B cell (primary cell): ENCODE data around the gene PLCE1. TPM values are rescaled to one million over a fixed set of nuclear protein-coding genes. Genes with fewer than 3 reads are reported as not detected.

Experiments used
- ATAC-seq: fragments of 200-7000 bp; cut with Tn5 transposase; one replicate; pipeline ENCODE4 v1.10.0; 2021; ENCODE audit warnings: low read depth, mild to moderate bottlenecking, moderate number of reproducible peaks, moderate library complexity
- CTCF ChIA-PET: fragments of 350-600 bp; sonication (Branson Sonifier 250); formaldehyde crosslinking; loops from one replicate; lab custom pipeline; 2021; ENCODE audit warnings: antibody characterized with exemption, inconsistent platforms; lab: Charles Lee
- POLR2A ChIA-PET: fragments of 350-600 bp; sonication (Branson Sonifier 250); formaldehyde crosslinking; loops from one replicate; lab custom pipeline; 2021; ENCODE audit warnings: antibody characterized with exemption; lab: Charles Lee
- DNase-seq: peaks from one replicate; pipeline ENCODE4 v3.0.0; 2013
- H2AFZ ChIP-seq: 2 replicates; pipeline ENCODE4 v1.6.1; 2012; ENCODE audit warnings: mild to moderate bottlenecking, low read depth, low read length; ENCODE audit not compliant: insufficient read depth, poor library complexity, severe bottlenecking
- H3K27ac ChIP-seq, 2 donors: 1 replicate in 1 of 2; 2 replicates in 1 of 2; pipeline ENCODE4 v1.5.1; 2012 to 2013; ENCODE audit warnings: low read length in 2 of 2, mild to moderate bottlenecking in 2 of 2, moderate library complexity in 1 of 2
- H3K27me3 ChIP-seq, 4 experiments: fragments of 200-600 bp in 1 of 4; sonication (generic) in 1 of 4; replicated peaks in 1 of 4; 1 replicate in 2 of 4; 2 replicates in 2 of 4; pipeline versions ENCODE4 v1.6.1 to v1.7.0; 2013 to 2016; ENCODE audit warnings: low read length in 3 of 4, mild to moderate bottlenecking in 2 of 4, mixed read lengths in 1 of 4, moderate library complexity in 1 of 4; ENCODE audit not compliant: insufficient read depth in 4 of 4, control insufficient read depth in 3 of 4; ENCODE audit errors: control extremely low read depth in 1 of 4
- H3K36me3 ChIP-seq, 2 experiments: replicated peaks in 1 of 2; 1 replicate in 1 of 2; 2 replicates in 1 of 2; pipeline versions ENCODE4 v1.6.1 to v1.7.1; 2013; ENCODE audit warnings: low read length in 1 of 2; ENCODE audit not compliant: insufficient read depth in 2 of 2, control insufficient read depth in 1 of 2; ENCODE audit errors: control extremely low read depth in 1 of 2, extremely low read depth in 1 of 2
- H3K4me1 ChIP-seq, 2 donors: fragments of 200-600 bp in 1 of 2; sonication (generic) in 1 of 2; 1 replicate in 1 of 2; 2 replicates in 1 of 2; pipeline versions ENCODE4 v1.5.1 to v1.6.1; 2013 to 2017; ENCODE audit warnings: low read length in 2 of 2; ENCODE audit not compliant: control insufficient read depth in 2 of 2, insufficient read depth in 2 of 2
- H3K4me2 ChIP-seq: replicated peaks from 2 replicates; pipeline ENCODE3; 2012; ENCODE audit warnings: mild to moderate bottlenecking, low read depth, low read length; ENCODE audit not compliant: poor library complexity, severe bottlenecking
- H3K4me3 ChIP-seq, 5 experiments: fragments of 200-600 bp in 1 of 5; sonication (generic) in 1 of 5; 1 replicate in 3 of 5; 2 replicates in 2 of 5; pipeline versions ENCODE4 v1.5.1 to v1.7.0; 2011 to 2016; ENCODE audit warnings: low read length in 4 of 5, mild to moderate bottlenecking in 4 of 5, low read depth in 2 of 5, control low read depth in 1 of 5, moderate library complexity in 1 of 5; ENCODE audit not compliant: insufficient read depth in 1 of 5; ENCODE audit errors: control extremely low read depth in 1 of 5, extremely low read depth in 1 of 5
- H3K79me2 ChIP-seq: fragments of 200-600 bp; sonication (generic); one replicate; pipeline ENCODE4 v1.6.0; 2016; ENCODE audit warnings: low read length; ENCODE audit not compliant: control insufficient read depth, insufficient read depth
- H3K9ac ChIP-seq: fragments of 200-600 bp; sonication (generic); 2 replicates; pipeline ENCODE4 v1.6.1; 2017; ENCODE audit warnings: mild to moderate bottlenecking, low read length, moderate library complexity
- H3K9me3 ChIP-seq, 3 donors: one replicate each; pipeline versions ENCODE4 v1.6.1 to v1.7.1; 2013; ENCODE audit warnings: low read length in 2 of 3; ENCODE audit not compliant: control insufficient read depth in 2 of 3, insufficient read depth in 1 of 3; ENCODE audit errors: control extremely low read depth in 1 of 3
- H4K20me1 ChIP-seq: 2 replicates; pipeline ENCODE4 v1.6.0; 2012; ENCODE audit warnings: mild to moderate bottlenecking, low read length; ENCODE audit not compliant: insufficient read depth, control insufficient read depth, poor library complexity, severe bottlenecking
- H3K27ac Mint-ChIP-seq: one replicate; pipeline ENCODE4 v1.8.0; 2021; ENCODE audit warnings: mixed read lengths
- H3K27me3 Mint-ChIP-seq: one replicate; pipeline ENCODE4 v1.8.0; 2021; ENCODE audit warnings: mixed read lengths
- H3K4me1 Mint-ChIP-seq: one replicate; pipeline ENCODE4 v1.8.0; 2021; ENCODE audit warnings: mixed read lengths
- H3K4me3 Mint-ChIP-seq: one replicate; pipeline ENCODE4 v1.8.0; 2021; ENCODE audit warnings: mixed read lengths
- H3K9me3 Mint-ChIP-seq: one replicate; pipeline ENCODE4 v1.8.0; 2022; ENCODE audit warnings: mixed read lengths; ENCODE audit not compliant: insufficient read depth
- CTCF ChIP-seq: fragments of 200-600 bp; IDR thresholded peaks from one replicate; pipeline ENCODE4 v1.8.0; 2022; ENCODE audit warnings: antibody characterized with exemption, mild to moderate bottlenecking
- EZH2 ChIP-seq: IDR thresholded peaks from 2 replicates; pipeline ENCODE4 v1.6.1; 2012; ENCODE audit warnings: borderline replicate concordance, low read depth, mild to moderate bottlenecking, moderate library complexity, low read length; ENCODE audit not compliant: insufficient read depth, poor library complexity, severe bottlenecking
- WGBS: methylation state at CpG from one replicate; pipeline ENCODE4 v1.1.5; 2013; ENCODE audit warnings: missing lambda C conversion rate; ENCODE audit not compliant: insufficient coverage; 5-methylcytosine and 5-hydroxymethylcytosine counted together
- intact Hi-C: fragments of 100-400 bp; cut with micrococcal nuclease; formaldehyde crosslinking; loops from one replicate; pipeline ENCODE4 v1.10.0; 2022
- polyA plus RNA-seq: library from polyadenylated mRNA; depleted of rRNA; stranded (reverse); fragments of >200 nt; gene quantifications from 2 replicates; pipeline ENCODE4 v1.2.3, GENCODE V29; 2012
- total RNA-seq, 2 donors: library from RNA; stranded (reverse); fragments of 120-200 nt in 1 of 2; gene quantifications; 1 replicate in 1 of 2; 2 replicates in 1 of 2; pipeline versions ENCODE4 v1.2.3 to v1.2.4, GENCODE V29; 2013 to 2022

PLCE1 gene
- total and polyA plus RNA-seq, 2 donors (not counting 1 experiment from before 2014, with no cell fraction given) = not detected

DNA sequence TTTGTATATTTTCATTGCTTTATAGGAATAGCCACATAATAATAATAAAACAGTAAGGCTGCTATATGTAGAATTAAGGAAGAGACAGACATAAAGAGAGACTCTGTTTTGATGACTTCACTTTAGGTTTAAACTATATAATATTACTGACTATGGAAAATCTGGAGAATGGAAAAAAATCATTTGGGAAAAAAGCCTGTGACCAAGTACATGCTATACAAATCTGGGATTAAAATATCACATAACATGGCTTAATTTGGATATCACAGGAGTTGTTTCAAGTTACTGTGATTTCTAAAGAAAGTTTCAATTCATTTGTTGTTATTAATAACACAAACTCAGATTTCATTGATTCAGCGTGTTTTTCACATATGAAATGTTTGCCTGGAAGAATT is 7.7 kb downstream of the PLCE1 start:
- H3K4me1 ChIP-seq = no peaks in the 10 kb centered on the region
- no peak overlapping the region for H3K9ac ChIP-seq
- no peaks in the 10 kb centered on the region for H4K20me1 ChIP-seq
- Mint-ChIP-seq H3K27ac (no peak overlapping the region), H3K4me1 (no peaks in the 10 kb centered on the region), H3K4me3 (no peak overlapping the region), H3K27me3 (peaks cover 34% of the 10 kb centered on the region), H3K9me3 (no peaks in the 10 kb centered on the region)
- H3K79me2 ChIP-seq = no peaks in the 10 kb centered on the region
- H3K4me3 ChIP-seq = no peak overlapping the region
- ATAC-seq = no peak
- H3K4me2 ChIP-seq = no peak overlapping the region
- no peaks in the 10 kb centered on the region for H3K36me3 ChIP-seq
- DNase-seq = no peak
- H3K9me3 ChIP-seq = no peaks in the 10 kb centered on the region
- POLR2A ChIA-PET = no interaction called here
- TF ChIP-seq CTCF (no peak), EZH2 (no peak)
- intact Hi-C loops = no loop called here
- H2AFZ ChIP-seq = no peak overlapping the region
- no peak overlapping the region for H3K27ac ChIP-seq
- CTCF ChIA-PET = no interaction called here
- no CpG with 5 or more reads among the region's 1 CpG for WGBS
- no peaks in the 10 kb centered on the region for H3K27me3 ChIP-seq

DNA sequence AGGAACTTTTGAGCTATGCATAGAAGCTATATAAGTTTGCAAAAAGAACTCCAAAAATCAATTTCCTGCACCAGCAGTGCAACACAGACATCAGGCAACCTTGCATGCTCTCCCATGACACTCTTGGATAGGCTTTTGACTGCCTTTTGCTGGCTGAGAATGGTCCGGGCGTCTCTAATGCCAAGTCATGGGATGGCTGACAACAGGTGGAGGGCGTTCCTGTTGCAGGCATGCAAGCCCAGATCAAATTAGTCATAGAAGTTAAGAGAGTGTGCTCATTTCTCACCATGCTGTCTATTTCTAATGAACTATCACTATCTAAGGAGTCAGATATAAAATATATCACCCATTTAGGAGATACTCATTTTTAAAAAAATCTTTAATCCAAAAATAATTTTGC is 8.4 kb downstream of the PLCE1 start:
- intact Hi-C loops = no loop called here
- no peak overlapping the region for H3K9ac ChIP-seq
- no peaks in the 10 kb centered on the region for H3K9me3 ChIP-seq
- Mint-ChIP-seq H3K4me3 (no peak overlapping the region), H3K27ac (no peak overlapping the region), H3K9me3 (no peaks in the 10 kb centered on the region), H3K27me3 (peaks cover 39% of the 10 kb centered on the region), H3K4me1 (no peaks in the 10 kb centered on the region)
- no peaks in the 10 kb centered on the region for H3K79me2 ChIP-seq
- H3K27me3 ChIP-seq = no peaks in the 10 kb centered on the region
- CTCF ChIA-PET = no interaction called here
- DNase-seq = no peak
- no peak overlapping the region for H3K4me2 ChIP-seq
- 88% methylated on average over 3 of the region's 3 CpGs for WGBS
- H3K27ac ChIP-seq = no peak overlapping the region
- no peak for ATAC-seq
- no peaks in the 10 kb centered on the region for H3K36me3 ChIP-seq
- H4K20me1 ChIP-seq = no peaks in the 10 kb centered on the region
- no peaks in the 10 kb centered on the region for H3K4me1 ChIP-seq
- no peak overlapping the region for H2AFZ ChIP-seq
- no peak for TF ChIP-seq CTCF
- no peak for TF ChIP-seq EZH2
- POLR2A ChIA-PET = no interaction called here
- H3K4me3 ChIP-seq = no peak overlapping the region
